Smooth muscle cell (in vitro differentiated cells): Measurements from ENCODE around the gene RIPK4. TPM values are rescaled to one million over a fixed set of nuclear protein-coding genes. Genes with fewer than 3 reads are reported as not detected.
A peak's percentile ranks its signal among the peaks of the same experiment; 100 is the strongest.

Experiments used
- DNase-seq: peaks from one replicate; lab custom pipeline; 2025; ENCODE audit not compliant: unreplicated experiment; lab: John Stamatoyannopoulos, UW
- H2AFZ ChIP-seq: fragments of 200-600 bp; sonication (generic); 2 replicates; pipeline ENCODE4 v1.6.0; 2016; ENCODE audit warnings: antibody characterized with exemption, low read depth, mild to moderate bottlenecking
- H3F3A ChIP-seq: fragments of 200-600 bp; sonication (generic); 2 replicates; pipeline ENCODE4 v1.6.0; 2017; ENCODE audit warnings: antibody characterized with exemption, low read depth
- H3K27ac ChIP-seq: fragments of 200-600 bp; sonication (generic); 2 replicates; pipeline ENCODE4 v1.5.1; 2016; ENCODE audit warnings: low read depth, mild to moderate bottlenecking
- H3K27me3 ChIP-seq: fragments of 200-600 bp; sonication (generic); 2 replicates; pipeline ENCODE4 v1.6.1; 2016; ENCODE audit warnings: low read depth, mild to moderate bottlenecking
- H3K36me3 ChIP-seq: fragments of 200-600 bp; sonication (generic); 2 replicates; pipeline ENCODE4 v1.5.1; 2016; ENCODE audit warnings: low read depth
- H3K4me1 ChIP-seq: fragments of 200-600 bp; sonication (generic); 2 replicates; pipeline ENCODE4 v1.5.1; 2016; ENCODE audit warnings: low read depth
- H3K4me2 ChIP-seq: fragments of 200-600 bp; sonication (generic); 2 replicates; pipeline ENCODE4 v1.6.0; 2016; ENCODE audit warnings: mild to moderate bottlenecking
- H3K4me3 ChIP-seq: fragments of 200-600 bp; sonication (generic); 2 replicates; pipeline ENCODE4 v1.5.1; 2016; ENCODE audit warnings: mild to moderate bottlenecking
- H3K79me2 ChIP-seq: fragments of 200-600 bp; sonication (generic); 2 replicates; pipeline ENCODE4 v1.6.0; 2016; ENCODE audit warnings: low read depth, mild to moderate bottlenecking
- H3K9ac ChIP-seq: fragments of 200-600 bp; sonication (generic); 2 replicates; pipeline ENCODE4 v1.6.0; 2016; ENCODE audit warnings: low read depth
- H3K9me3 ChIP-seq: fragments of 200-600 bp; sonication (generic); replicated peaks from 2 replicates; pipeline ENCODE4 v1.5.1; 2016; ENCODE audit warnings: low read depth
- H4K20me1 ChIP-seq: fragments of 200-600 bp; sonication (generic); 2 replicates; pipeline ENCODE4 v1.6.0; 2016; ENCODE audit warnings: low read depth
- CTCF ChIP-seq: fragments of 200-600 bp; sonication (generic); IDR thresholded peaks from 2 replicates; pipeline ENCODE4 v1.5.1; 2017; ENCODE audit warnings: borderline replicate concordance, mild to moderate bottlenecking, antibody characterized with exemption; ENCODE audit not compliant: insufficient read depth, poor library complexity, severe bottlenecking
- WGBS: methylation state at CpG from one replicate; pipeline ENCODE4 v1.1.7; 2016; ENCODE audit warnings: low lambda C conversion rate; 5-methylcytosine and 5-hydroxymethylcytosine counted together
- polyA plus RNA-seq: library from polyadenylated mRNA; unstranded; fragments of >200 nt; fragmentation: Nextera tagmentation; extraction: Ambion mirVana; gene quantifications from 2 replicates; pipeline ENCODE4 v1.2.1, GENCODE V29; 2016
- total RNA-seq: library from RNA; depleted of rRNA; stranded (reverse); fragments of >200 nt; gene quantifications from 2 replicates; pipeline ENCODE4 v1.2.3, GENCODE V29; 2014

Gene RIPK4
- total and polyA plus RNA-seq, 2 experiments from 2014 or later, result 1.1 to 3.7 TPM

DNA sequence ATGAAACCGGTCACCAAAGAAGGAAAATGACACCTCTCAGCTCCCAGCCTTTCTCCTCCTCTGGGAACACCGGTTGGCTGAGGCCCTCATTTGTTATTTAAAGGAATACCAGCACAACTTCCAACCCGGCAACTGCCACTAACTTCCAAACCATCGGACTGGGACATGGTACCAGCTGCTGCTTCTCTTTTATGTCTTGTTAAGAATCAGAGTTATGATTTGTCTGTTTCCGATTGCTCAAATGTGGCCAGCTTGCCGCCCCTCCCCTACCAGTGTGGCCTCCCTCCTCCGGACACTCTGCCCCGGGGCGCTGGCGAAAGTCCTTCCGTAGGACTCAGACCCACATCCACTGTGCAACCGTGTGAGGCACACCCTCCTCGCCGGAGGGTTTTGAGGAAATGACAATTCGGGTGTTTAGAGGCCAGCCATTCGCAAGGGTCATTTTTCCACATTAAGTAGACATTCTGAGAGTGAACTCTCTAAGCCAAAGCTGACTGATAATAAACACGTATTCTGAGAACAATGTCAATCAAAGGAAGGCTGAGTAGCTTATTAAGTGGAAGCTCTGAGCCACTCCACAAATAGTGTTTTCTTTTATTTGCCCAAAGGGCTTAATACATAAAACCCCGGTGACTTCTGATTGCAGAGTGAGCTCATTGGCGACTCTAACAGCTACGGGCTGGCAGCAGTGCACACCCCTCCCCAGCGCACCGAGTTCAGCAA, 5.5 kb downstream of the RIPK4 start:
- TF ChIP-seq CTCF, result no peak
- 5% methylated on average over 22 of the region's 22 CpGs for WGBS
- peak overlapping the region; percentile 22 for H2AFZ ChIP-seq
- peaks cover 39% of the 10 kb centered on the region for H3K4me1 ChIP-seq
- DNase-seq, result no peak
- H3K4me2 ChIP-seq, result peak overlapping the region; percentile 81
- H3K4me3 ChIP-seq, result peak overlapping the region; percentile 36
- no peaks in the 10 kb centered on the region for H3F3A ChIP-seq
- peaks cover 62% of the 10 kb centered on the region for H3K27me3 ChIP-seq
- no peaks in the 10 kb centered on the region for H3K36me3 ChIP-seq
- no peak overlapping the region for H3K27ac ChIP-seq
- peaks cover 83% of the 10 kb centered on the region for H4K20me1 ChIP-seq
- peaks cover 4% of the 10 kb centered on the region for H3K79me2 ChIP-seq
- H3K9ac ChIP-seq, result no peak overlapping the region
- H3K9me3 ChIP-seq, result no peaks in the 10 kb centered on the region

DNA sequence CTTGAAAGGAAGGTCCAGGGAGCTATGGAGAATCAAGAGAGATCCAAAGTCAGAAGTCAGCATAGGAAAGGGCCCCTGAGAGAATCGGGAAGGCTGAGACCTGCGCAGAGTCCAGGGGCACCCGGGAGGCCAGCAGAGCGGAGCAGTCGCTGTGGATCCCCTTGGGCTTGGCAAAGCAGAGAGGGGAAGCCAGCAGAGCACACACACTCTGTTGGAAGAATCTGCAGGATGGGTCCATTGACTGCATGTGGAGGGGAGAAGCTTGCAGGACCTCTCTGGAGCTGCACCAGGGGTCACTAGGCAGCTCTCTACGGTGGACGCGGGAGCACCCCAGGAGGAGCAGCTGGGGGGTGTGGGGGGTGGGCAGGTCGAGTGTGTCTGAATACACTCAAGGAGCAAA, 6.4 kb downstream of the RIPK4 start:
- H3K9me3 ChIP-seq, result no peaks in the 10 kb centered on the region
- no peak overlapping the region for H3K4me2 ChIP-seq
- DNase-seq, result no peak
- peaks cover 36% of the 10 kb centered on the region for H3K4me1 ChIP-seq
- no peak overlapping the region for H3K27ac ChIP-seq
- H4K20me1 ChIP-seq, result peaks cover 87% of the 10 kb centered on the region
- no peak overlapping the region for H3K4me3 ChIP-seq
- no peak overlapping the region for H3K9ac ChIP-seq
- no peak for TF ChIP-seq CTCF
- H2AFZ ChIP-seq, result no peak overlapping the region
- WGBS, result 86% methylated on average over 9 of the region's 9 CpGs
- no peaks in the 10 kb centered on the region for H3F3A ChIP-seq
- peaks cover 52% of the 10 kb centered on the region for H3K27me3 ChIP-seq
- peaks cover 4% of the 10 kb centered on the region for H3K79me2 ChIP-seq
- H3K36me3 ChIP-seq, result no peaks in the 10 kb centered on the region

GRCh38 chr21:41759926-41760325, 6.9 kb downstream of the RIPK4 start:
- DNase-seq, result no peak
- Histone ChIP-seq H3K9ac (no peak overlapping the region), H3K27me3 (peaks cover 47% of the 10 kb centered on the region), H3K27ac (no peak overlapping the region), H2AFZ (no peak overlapping the region), H3F3A (no peaks in the 10 kb centered on the region), H3K4me3 (no peak overlapping the region), H3K4me1 (peaks cover 36% of the 10 kb centered on the region), H4K20me1 (peaks cover 85% of the 10 kb centered on the region), H3K4me2 (no peak overlapping the region), H3K36me3 (no peaks in the 10 kb centered on the region), H3K9me3 (no peaks in the 10 kb centered on the region), H3K79me2 (peaks cover 4% of the 10 kb centered on the region)
- WGBS, result 95% methylated on average over 5 of the region's 5 CpGs
- TF ChIP-seq CTCF, result no peak
